ENCODE measurements around the gene SLC30A9.

The SLC30A9 gene

DNA sequence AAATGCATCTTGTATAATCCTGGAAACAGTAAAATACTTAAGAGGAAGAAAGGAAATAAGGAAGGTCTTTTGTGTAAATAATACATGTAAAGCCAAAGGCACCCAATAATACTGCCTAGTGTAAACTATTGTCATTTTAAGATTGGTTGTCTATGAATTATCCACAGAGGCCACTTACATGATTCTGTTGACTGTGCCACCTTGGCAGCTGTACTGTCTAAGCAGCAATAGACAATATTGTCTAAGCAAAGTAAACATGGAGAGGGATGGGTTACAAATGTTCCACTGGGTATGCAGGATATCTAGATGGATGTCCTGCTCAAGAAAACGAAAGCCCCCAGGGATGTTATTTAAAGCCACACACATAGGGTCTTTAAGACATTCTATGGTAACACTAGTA, 142.7 kb downstream of the SLC30A9 start:
- no peak for DNase-seq (ENCODE audit: low read depth, low spot score)
- WGBS (ENCODE audit: insufficient coverage, insufficient read length): no CpG with 5 or more reads among the region's 1 CpG
- Histone ChIP-seq H3K36me3 (ENCODE audit: control insufficient read depth, insufficient read depth, low read length) (no peaks in the 10 kb centered on the region), H3K4me1 (ENCODE audit: control insufficient read depth, insufficient read depth, low read length) (no peaks in the 10 kb centered on the region), H3K27me3 (ENCODE audit: control insufficient read depth, insufficient read depth, low read length) (no peaks in the 10 kb centered on the region), H3K9me3 (ENCODE audit: control insufficient read depth, insufficient read depth, low read length) (no peaks in the 10 kb centered on the region), H3K4me3 (ENCODE audit: low read length) (no peak overlapping the region), H3K27ac (ENCODE audit: low read length) (no peak overlapping the region)

DNA sequence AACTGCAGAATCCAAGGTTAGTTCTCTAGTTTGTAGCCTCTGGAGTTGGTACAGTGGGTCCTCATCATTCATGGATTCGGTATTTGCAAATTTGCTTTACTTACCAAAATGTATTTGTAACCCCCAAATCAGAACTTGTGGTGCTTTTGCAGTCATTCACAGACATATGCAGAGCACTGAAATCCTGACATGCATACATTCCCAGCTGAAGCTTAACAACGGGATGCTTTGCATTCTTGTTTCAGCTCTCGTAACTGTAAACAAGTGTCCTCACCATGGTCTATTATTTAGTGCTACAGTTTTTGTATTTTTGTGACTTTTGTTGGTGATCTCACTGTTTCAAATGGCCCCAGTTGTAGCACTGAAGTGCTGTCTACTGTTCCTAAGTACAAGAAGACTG, 146.0 kb downstream of the SLC30A9 start:
- H3K4me1 ChIP-seq (ENCODE audit: control insufficient read depth, insufficient read depth, low read length): no peaks in the 10 kb centered on the region
- H3K4me3 ChIP-seq (ENCODE audit: low read length): no peak overlapping the region
- no peak overlapping the region for H3K27ac ChIP-seq (ENCODE audit: low read length)
- no peak for DNase-seq (ENCODE audit: low read depth, low spot score)
- H3K9me3 ChIP-seq (ENCODE audit: control insufficient read depth, insufficient read depth, low read length): no peaks in the 10 kb centered on the region
- H3K27me3 ChIP-seq (ENCODE audit: control insufficient read depth, insufficient read depth, low read length): no peaks in the 10 kb centered on the region
- H3K36me3 ChIP-seq (ENCODE audit: control insufficient read depth, insufficient read depth, low read length): no peaks in the 10 kb centered on the region
- no CpG with 5 or more reads among the region's 3 CpGs for WGBS (ENCODE audit: insufficient coverage, insufficient read length)
